GM21390 (cell line): Measurements from ENCODE around the gene KRI1.

Experiments used
- ATAC-seq: cut with Tn5 transposase; IDR thresholded peaks from one replicate; pipeline ENCODE4 v1.9.1; 2021; ENCODE audit not compliant: unreplicated experiment

The KRI1 gene

DNA sequence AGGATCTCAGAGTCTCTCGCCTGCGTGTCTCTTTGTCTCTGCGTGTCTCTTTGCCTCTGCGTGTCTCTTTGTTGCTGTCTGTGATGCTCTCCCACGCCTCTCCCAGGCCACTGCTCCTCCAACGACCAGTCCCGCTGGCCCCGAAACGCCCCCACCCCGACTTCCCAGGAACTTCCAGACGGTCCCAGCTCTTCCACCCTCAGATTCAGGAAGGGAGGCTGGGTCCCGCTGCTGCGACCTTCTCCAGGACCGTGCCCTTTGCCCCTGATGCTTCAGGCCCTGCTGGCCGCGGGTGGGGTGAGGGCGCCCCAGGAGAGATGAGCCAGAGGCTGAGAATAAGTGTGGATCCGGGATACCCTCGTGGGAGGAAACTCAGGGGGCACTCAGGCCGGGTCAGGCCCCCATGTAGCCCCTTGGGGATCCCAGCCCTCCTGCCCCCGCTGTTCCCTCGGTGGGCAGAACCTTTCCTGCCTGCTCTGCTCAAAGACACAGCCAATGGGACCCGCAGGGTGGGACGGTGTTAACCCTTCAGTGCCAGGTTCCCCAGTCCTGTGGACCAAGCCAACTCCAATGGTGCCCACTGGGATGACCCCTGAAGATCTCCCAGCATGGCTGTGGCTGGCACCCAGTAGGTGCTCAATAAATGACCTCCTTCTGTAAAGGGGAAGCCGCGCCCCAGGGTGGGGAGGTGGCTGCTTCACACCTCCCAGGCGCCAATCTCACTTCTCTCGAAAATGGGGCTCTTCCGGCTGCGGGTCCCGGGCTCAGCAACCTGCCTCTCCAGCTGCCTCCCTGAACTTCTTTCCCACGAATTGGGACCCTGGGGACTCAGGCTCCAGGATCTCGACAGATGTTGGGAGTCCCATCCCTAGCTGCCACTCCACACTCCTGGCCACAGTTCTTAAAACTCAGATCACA, 47.1 kb downstream of the KRI1 start:
- ATAC-seq: no peak

DNA sequence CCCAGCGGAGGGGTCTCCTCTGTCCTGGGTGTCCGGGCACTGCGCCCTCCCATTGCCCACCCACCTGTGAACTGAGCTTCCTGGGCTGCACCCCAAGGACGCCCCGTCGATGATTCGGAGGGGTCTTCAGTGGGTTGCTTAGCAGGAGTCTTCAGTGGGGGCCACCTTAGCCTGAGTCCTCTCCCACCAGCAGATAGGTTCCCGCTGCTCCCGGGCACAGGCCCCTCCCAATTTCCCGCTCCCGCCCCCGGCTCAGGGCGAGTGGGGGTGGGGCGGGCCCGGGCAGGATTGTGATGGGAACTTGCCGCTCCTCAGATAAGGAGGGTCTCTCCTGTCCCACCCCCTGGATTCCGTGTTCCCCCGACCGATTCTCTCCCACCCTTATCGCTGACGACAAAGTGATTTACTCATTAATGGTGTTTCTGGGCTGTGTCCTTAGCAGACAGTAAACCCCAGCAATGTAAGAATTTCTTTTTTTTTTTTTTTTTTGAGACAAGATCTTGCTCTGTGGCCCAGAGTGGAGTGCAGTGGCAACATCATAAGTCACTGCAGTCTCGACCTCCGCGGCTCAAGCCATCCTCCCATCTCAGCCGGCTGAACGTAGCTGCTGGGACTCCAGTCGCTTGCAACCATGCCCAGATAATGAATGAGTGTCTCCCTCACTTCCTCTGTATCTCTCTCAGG, 47.9 kb downstream of the KRI1 start:
- no peak for ATAC-seq

- ATAC-seq: no peak
Observed at GRCh38 chr19:10517361-10517759, 48.5 kb downstream of the KRI1 start, which contains the start of gene S1PR5. Gene S1PR5, minus strand, starts transcription at chr19:10517447. Its CDS starts 2,436 bp downstream, at chr19:10515011.

- no peak for ATAC-seq
Observed at GRCh38 chr19:10516671-10517286, 49.0 kb downstream of the KRI1 start.

DNA sequence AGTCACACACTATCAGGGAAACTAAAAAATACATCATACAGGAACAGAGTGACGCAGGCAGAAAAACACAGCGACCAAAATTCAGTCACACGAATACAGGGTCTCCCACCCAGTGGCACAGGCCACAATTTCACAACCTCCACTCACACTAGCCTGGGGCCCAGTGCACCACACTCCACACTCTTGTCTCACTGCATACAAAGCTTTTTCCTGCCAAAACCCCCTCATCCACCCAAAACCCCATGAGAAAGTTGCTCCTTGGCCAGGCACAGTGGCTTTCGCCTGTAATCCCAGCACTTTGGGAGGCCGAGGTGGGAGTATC, 49.8 kb downstream of the KRI1 start:
- ATAC-seq: no peak

DNA sequence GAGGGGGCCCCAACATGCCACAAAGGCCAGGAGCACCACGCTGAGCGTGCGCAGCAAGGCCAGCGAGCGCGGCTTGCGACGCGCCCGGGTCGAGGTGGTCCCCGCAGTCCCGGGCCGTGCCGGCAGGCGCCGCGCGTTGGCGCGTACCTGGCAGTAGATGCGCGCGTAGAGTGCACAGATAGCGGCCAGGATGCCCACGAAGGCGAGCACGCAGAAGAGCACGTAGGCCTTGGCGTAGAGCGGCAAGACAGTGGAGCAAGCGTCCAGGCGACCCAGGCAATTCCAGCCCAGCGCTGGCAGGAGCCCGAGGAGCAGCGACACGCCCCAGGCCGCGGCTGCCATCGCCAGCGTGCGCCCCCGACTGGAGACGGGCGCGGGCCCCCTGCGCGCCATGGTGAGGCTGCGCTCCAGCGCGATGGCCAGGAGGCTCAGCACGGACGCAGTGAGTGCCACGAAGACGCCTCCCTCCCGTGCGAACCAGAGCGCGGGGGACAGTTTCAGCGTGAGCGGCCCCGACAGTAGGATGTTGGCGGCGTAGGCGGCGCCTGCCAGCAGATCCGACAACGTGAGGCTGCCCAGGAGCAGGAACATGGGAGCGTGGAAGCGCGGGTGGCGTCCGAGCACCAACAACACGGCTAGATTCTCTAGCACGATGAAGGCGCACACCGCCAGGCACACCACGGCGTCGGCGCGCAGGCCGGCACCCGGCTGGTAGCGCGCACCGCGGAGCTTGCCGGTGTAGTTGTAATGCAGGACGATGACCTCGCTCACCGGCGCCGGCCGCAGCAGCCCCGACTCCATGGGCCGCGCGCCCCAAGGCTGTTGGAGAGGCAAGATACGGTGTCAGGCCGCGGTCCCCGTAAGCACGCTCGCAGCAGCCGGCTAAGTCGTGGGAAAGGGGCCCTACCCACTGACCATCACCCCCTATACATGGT, 51.3 kb downstream of the KRI1 start:
- ATAC-seq: no peak

GRCh38 chr19:10513223-10513622, 52.6 kb downstream of the KRI1 start:
- ATAC-seq: no peak

GRCh38 chr19:10510301-10510802, 55.5 kb downstream of the KRI1 start:
- ATAC-seq: no peak

DNA sequence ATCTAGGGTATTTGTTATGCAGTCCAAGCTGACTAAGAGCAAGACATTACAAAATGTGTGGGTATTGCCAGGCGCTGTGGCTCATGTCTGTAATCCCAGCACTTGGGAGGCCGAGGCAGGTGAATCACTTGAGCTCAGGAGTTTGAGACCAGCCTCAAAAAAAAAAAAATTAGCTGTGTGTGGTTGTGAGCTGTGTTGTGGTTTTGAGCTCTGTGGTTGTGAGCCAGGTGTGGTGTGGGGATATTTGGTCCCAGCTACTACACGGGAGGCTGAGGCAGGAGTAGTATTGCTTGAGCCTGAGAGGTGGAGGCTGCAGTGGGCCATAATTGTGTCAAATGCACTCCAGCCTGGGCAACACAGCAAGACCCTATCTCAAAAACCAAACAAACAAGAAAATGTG, 57.1 kb downstream of the KRI1 start:
- no peak for ATAC-seq

GRCh38 chr19:10508036-10508435, 57.8 kb downstream of the KRI1 start:
- ATAC-seq: no peak

DNA sequence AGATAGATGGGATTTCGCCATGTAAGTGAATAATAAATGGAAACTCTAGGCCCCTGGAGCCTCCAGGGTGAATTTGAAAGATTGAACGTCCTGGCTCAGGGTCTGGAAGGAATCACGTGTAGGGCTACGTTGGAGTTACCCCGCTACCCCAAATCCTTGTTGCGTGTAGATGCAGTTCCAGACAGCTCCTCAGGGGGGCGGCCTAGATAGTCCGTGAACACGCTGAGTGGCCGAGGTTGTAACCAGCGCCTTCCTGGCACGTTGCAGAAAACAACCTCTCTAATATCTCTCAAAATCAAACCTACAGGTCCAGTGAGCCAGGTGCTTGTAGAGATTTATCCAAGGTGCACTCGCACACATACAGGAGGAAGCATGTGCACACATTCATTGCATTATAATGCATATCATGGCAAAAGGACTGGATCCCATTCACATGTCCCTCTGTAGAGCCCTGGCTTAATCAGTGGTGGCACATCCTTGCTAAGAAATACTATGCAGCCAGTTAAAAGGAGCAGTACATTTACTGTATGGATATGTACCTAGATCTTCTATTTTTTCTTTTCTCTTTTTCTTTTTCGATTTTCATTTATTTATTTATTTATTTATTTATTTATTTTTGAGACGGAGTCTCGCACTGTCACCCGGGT, 60.1 kb downstream of the KRI1 start:
- no peak for ATAC-seq
